Heart left ventricle (tissue), 16 donors: ENCODE measurements around the gene ARHGAP26. TPM values are rescaled to one million over a fixed set of nuclear protein-coding genes. Genes with fewer than 3 reads are reported as not detected.
"Not testable (repeated sequence)": the region's sequence is repeated elsewhere in the genome, so short reads cannot be mapped to it uniquely, and the experiment has no call there.

Experiments used
- ATAC-seq, 4 donors: fragments of 200-7000 bp; cut with Tn5 transposase; one replicate each; pipeline ENCODE4 v1.9.1; 2020 to 2022; ENCODE audit warnings: moderate library complexity in 4 of 4, mild to moderate bottlenecking in 3 of 4, moderate number of reproducible peaks in 1 of 4
- DNase-seq, 5 donors: peaks; one replicate each; pipeline ENCODE4 v3.0.0-alpha.2; 2020
- H3K27ac ChIP-seq, 12 donors: fragments of 200-600 bp; sonication (generic) in 4 of 12; one replicate each; pipeline versions ENCODE4 v1.5.0 to v1.8.0; 2016 to 2022; ENCODE audit warnings: mild to moderate bottlenecking in 2 of 12
- H3K27me3 ChIP-seq, 9 donors: fragments of 200-600 bp; sonication (generic) in 2 of 9; one replicate each; pipeline versions ENCODE4 v1.5.1 to v1.8.0; 2016 to 2022; ENCODE audit warnings: mild to moderate bottlenecking in 3 of 9
- H3K36me3 ChIP-seq, 9 donors: fragments of 200-600 bp; sonication (generic) in 2 of 9; one replicate each; pipeline versions ENCODE4 v1.5.0 to v1.8.0; 2018 to 2022; ENCODE audit warnings: mild to moderate bottlenecking in 2 of 9
- H3K4me1 ChIP-seq, 12 donors: fragments of 200-600 bp; sonication (generic) in 4 of 12; one replicate each; pipeline versions ENCODE4 v1.5.0 to v1.8.0; 2016 to 2022; ENCODE audit warnings: mild to moderate bottlenecking in 3 of 12
- H3K4me3 ChIP-seq, 12 donors: fragments of 200-600 bp; sonication (generic) in 4 of 12; one replicate each; pipeline versions ENCODE4 v1.5.0 to v1.8.0; 2017 to 2022; ENCODE audit warnings: mild to moderate bottlenecking in 9 of 12, moderate library complexity in 4 of 12
- H3K9me3 ChIP-seq, 12 donors: fragments of 200-600 bp; sonication (generic) in 4 of 12; one replicate each; pipeline versions ENCODE4 v1.5.0 to v1.8.0; 2016 to 2022; ENCODE audit warnings: mild to moderate bottlenecking in 1 of 12
- POLR2A ChIP-seq, 2 donors: fragments of 450-650 bp; IDR thresholded peaks; one replicate each; pipeline ENCODE4 v1.6.1; 2017; ENCODE audit warnings: antibody characterized with exemption in 2 of 2, mild to moderate bottlenecking in 2 of 2, moderate library complexity in 2 of 2
- WGBS, 4 donors: extraction: QIAGEN DNeasy Blood & Tissue Kit in 2 of 4; methylation state at CpG; one replicate each; pipeline versions ENCODE4 v1.1.5 to v1.1.7; 2013 to 2018; 5-methylcytosine and 5-hydroxymethylcytosine counted together
- intact Hi-C, 10 donors: fragments of 100-400 bp; cut with DNase I; formaldehyde crosslinking; loops; one replicate each; pipeline versions ENCODE4 v1.11.1 to v1.14.2; 2022
- polyA plus RNA-seq, 2 donors: library from polyadenylated mRNA; stranded (reverse); fragments of 200-250 nt; gene quantifications; one replicate each; pipeline ENCODE4 v1.2.3, GENCODE V29; 2013
- total RNA-seq, 9 donors: library from RNA; depleted of rRNA in 2 of 9; stranded (reverse); fragments of >200 nt in 2 of 9; fragmentation: NEBNext Ultra II Directional in 3 of 9; extraction: Animal tissue kit (Norgen Biotek cat#: 25700) in 3 of 9; gene quantifications; one replicate each; pipeline versions ENCODE4 v1.1.0 to v1.2.4, GENCODE V29; 2016 to 2023
- TF ChIP-seq, protein P1 (sequence below), 12 donors: fragments of 200-600 bp; sonication (generic) in 4 of 12; IDR thresholded peaks; one replicate each; pipeline versions ENCODE4 v1.5.0 to v1.8.0; 2018 to 2022; ENCODE audit warnings: antibody characterized with exemption in 12 of 12, mild to moderate bottlenecking in 5 of 12
- donor health status: ischemic (EF 13 %, LVEDD 7.1; RV severe dilation, severe dysfunction).
- donor health status: healthy with polysubstance abuse.
- donor health status: DM: no; HTN: yes; CAD: no.
- donor health status: DM: no; HTN: no; CAD: no.
- donor health status: ischemic (EF 25% LVEDD 6.9; RV normal size, moderate dysfunction).
- donor health status: ischemic (EF 25% LVEDD 5.7; RV mildly dilated, moderate dysfunction).
- donor health status: healthy.
- donor health status: DM: yes; HTN: yes; CAD: no.
- donor health status: ischemic (EF 35%, LVEDD 5.7; RV mildly dilated, moderate dysfunction).
- donor health status: nonischemic (EF 11% LVEDD 7.7; RV severe dilation, severe dysfunction).
- donor health status: DM: yes; HTN: yes; CAD: no.
- donor health status: PGD.
- donor health status: ischemic (EF 29% LVEDD 5.4; RV normal size, mild dysfunction).
- donor health status: nonischemic (EF 23%, LVEDD 6.1; RV moderate dilation, normal function).

Gene ARHGAP26
- total and polyA plus RNA-seq, 11 donors: 11.9 to 52.1 (median 33.7) TPM

DNA sequence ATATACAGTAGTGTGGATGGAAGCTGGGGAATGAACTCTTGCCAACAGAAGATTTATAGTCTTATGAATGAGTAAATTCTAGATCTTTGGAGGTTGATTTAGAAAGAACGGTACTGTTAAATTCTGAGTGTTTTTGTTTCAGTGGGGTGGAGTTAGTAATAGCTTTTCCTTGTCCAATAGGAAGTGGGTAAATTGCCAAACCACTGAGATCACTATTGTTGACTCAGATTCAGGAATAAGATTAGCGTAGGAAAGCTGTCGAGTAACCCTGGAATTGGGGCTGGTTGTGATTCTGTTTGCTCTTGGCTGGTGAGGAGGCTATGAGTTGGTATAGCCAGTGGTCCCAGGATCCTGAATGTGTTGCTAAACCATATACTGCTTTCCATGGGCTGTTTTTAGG, 155.6 kb downstream of the ARHGAP26 start:
- TF ChIP-seq, protein P1, sequence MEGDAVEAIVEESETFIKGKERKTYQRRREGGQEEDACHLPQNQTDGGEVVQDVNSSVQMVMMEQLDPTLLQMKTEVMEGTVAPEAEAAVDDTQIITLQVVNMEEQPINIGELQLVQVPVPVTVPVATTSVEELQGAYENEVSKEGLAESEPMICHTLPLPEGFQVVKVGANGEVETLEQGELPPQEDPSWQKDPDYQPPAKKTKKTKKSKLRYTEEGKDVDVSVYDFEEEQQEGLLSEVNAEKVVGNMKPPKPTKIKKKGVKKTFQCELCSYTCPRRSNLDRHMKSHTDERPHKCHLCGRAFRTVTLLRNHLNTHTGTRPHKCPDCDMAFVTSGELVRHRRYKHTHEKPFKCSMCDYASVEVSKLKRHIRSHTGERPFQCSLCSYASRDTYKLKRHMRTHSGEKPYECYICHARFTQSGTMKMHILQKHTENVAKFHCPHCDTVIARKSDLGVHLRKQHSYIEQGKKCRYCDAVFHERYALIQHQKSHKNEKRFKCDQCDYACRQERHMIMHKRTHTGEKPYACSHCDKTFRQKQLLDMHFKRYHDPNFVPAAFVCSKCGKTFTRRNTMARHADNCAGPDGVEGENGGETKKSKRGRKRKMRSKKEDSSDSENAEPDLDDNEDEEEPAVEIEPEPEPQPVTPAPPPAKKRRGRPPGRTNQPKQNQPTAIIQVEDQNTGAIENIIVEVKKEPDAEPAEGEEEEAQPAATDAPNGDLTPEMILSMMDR (IDR thresholded peaks at IDR 0.05): no peak
- no peak for TF ChIP-seq POLR2A (IDR thresholded peaks at IDR 0.05)
- Histone ChIP-seq H3K27ac (peak overlapping the region; percentile 48 to 87 (median 74)), H3K27me3 (no peaks in the 10 kb centered on the region), H3K4me1 (peaks cover 4 to 82% (median 59%) of the 10 kb centered on the region in 12 donors), H3K9me3 (no peaks in the 10 kb centered on the region), H3K4me3 (no peak overlapping the region), H3K36me3 (no peaks in the 10 kb centered on the region)
- intact Hi-C loops: loop anchor here in 9 of 10 donors (2.0 to 10.0 kb wide), 10 partner anchors 37 to 1219 kb away; partner anchors contain the start of gene NR3C1 (in 4 of the 9)
- DNase-seq (peak in 2 of 5 donors; percentile 38 to 41), ATAC-seq (peak in 3 of 4 donors; percentile 58 to 68 (median 63))
- 39 to 48% (median 44%) methylated on average over 3 of the region's 3 CpGs for WGBS, 4 donors

DNA sequence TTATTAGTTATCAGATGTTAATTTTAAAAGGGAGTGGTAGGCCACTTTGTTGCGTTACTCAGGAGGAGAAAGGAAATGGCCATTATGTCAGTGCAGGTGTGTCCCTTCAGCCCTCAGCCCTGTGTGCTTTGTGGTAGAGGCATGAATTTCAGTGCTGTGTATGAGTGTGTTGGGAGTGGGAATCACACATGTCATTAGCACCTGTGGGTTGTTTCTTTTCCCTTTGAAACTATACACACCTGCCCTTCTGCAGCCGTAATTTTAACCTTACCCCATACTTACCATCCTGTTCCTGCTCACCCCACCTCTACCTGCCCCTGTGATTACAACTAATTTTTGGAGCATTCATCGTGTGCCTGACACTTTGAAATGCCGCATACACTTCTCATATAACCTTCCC, 156.4 kb downstream of the ARHGAP26 start:
- Histone ChIP-seq H3K27me3 (no peaks in the 10 kb centered on the region), H3K36me3 (peaks cover 0 to 3% (median 0%) of the 10 kb centered on the region in 9 donors), H3K4me1 (peaks cover 5 to 89% (median 65%) of the 10 kb centered on the region in 12 donors), H3K27ac (peak overlapping the region; percentile 48 to 87 (median 74)), H3K9me3 (no peaks in the 10 kb centered on the region), H3K4me3 (no peak overlapping the region)
- ATAC-seq: peak in 1 of 4 donors; percentile 44
- DNase-seq: no peak
- intact Hi-C loops: loop anchor here in 9 of 10 donors (5.0 to 10.0 kb wide), 9 partner anchors 36 to 1218 kb away; partner anchors contain the start of gene NR3C1 (in 4 of the 9)
- 67 to 82% (median 80%) methylated on average over 4 of the region's 4 CpGs for WGBS, 4 donors
- TF ChIP-seq, protein P1 (IDR thresholded peaks at IDR 0.05): no peak
- TF ChIP-seq POLR2A (IDR thresholded peaks at IDR 0.05): no peak

DNA sequence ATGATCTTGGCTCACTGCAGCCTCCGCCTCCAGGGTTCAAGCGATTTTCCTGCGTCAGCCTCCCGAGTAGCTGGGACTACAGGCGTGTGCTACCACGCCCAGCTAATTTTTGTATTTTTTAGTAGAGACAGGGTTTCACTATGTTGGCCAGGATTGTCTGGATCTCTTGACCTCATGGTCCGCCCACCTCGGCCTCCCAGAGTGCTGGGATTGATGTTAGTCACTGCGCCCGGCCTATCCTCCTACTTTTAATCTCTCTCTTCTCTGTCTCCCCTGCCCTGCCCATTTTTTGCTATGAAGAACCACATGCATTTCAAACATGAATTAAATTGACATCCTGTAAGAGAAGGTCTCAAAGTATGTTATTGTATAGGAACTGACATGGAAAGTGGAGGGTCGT, 158.8 kb downstream of the ARHGAP26 start:
- Histone ChIP-seq H3K36me3 (peaks cover 0 to 21% (median 7%) of the 10 kb centered on the region in 9 donors), H3K27ac (peak overlapping the region in 11 of 12 donors; percentile 20 to 87 (median 70)), H3K4me1 (peaks cover 7 to 91% (median 68%) of the 10 kb centered on the region in 12 donors)
- WGBS, 4 donors: 78 to 87% (median 79%) methylated on average over 11 of the region's 11 CpGs
- H3K4me3 ChIP-seq, H3K27me3 ChIP-seq, H3K9me3 ChIP-seq: not testable (repeated sequence)
- DNase-seq (peak in 2 of 5 donors; percentile 30 to 42), ATAC-seq (peak in 1 of 4 donors; percentile 26)
- intact Hi-C loops: loop anchor here in 9 of 10 donors (5.0 to 10.0 kb wide), 9 partner anchors 33 to 1216 kb away; partner anchors contain the start of gene NR3C1 (in 4 of the 9)

DNA sequence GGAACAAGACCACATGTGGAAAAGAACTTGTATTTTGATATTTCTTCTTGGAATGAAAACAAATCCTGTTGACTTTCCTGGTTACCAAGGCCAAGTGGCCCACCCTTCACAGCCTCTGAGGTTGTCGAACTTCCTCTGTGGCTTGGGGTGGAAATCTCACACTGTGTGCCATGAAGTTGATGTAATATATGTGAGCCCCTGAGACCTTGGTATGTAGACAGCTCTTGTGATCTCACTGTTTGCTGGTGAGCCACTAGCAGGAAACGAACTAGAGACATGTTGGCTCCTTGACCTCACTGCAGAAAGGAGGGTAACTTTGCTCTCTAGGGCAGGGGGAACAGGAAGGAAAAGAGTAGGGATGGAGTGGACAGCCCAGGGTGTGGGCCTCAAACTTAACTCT, 159.4 kb downstream of the ARHGAP26 start:
- Histone ChIP-seq H3K27me3 (no peaks in the 10 kb centered on the region), H3K27ac (peak overlapping the region; percentile 20 to 87 (median 70)), H3K4me1 (peaks cover 7 to 92% (median 71%) of the 10 kb centered on the region in 12 donors), H3K9me3 (no peaks in the 10 kb centered on the region), H3K4me3 (no peak overlapping the region), H3K36me3 (peaks cover 0 to 21% (median 7%) of the 10 kb centered on the region in 9 donors)
- DNase-seq (peak in 4 of 5 donors; percentile 43 to 73 (median 63)), ATAC-seq (peak; percentile 73 to 89 (median 80))
- TF ChIP-seq POLR2A (IDR thresholded peaks at IDR 0.05): no peak
- TF ChIP-seq, protein P1 (IDR thresholded peaks at IDR 0.05): no peak
- 38 to 50% (median 45%) methylated on average over 2 of the region's 2 CpGs for WGBS, 4 donors
- intact Hi-C loops: loop anchor here in 9 of 10 donors (5.0 to 10.0 kb wide), 9 partner anchors 33 to 1215 kb away; partner anchors contain the start of gene NR3C1 (in 4 of the 9)
